HG02938 (cell line): ENCODE measurements around the gene FGF14.

ENCODE experiments used
- ATAC-seq: cut with Tn5 transposase; IDR thresholded peaks from one replicate; pipeline ENCODE4 v1.9.1; 2021; ENCODE audit warnings: mild to moderate bottlenecking, moderate library complexity; ENCODE audit not compliant: unreplicated experiment

Gene FGF14

GRCh38 chr13:102311901-102312300, 89.9 kb downstream of the FGF14 start:
- peak; percentile 90 for ATAC-seq

GRCh38 chr13:102311419-102311796, 90.4 kb downstream of the FGF14 start:
- ATAC-seq, result no peak

- no peak for ATAC-seq
Measured at GRCh38 chr13:102310691-102311418, 91.0 kb downstream of the FGF14 start.

- no peak for ATAC-seq
Measured at GRCh38 chr13:102309110-102309509, 92.7 kb downstream of the FGF14 start.

GRCh38 chr13:102302534-102302933, 99.3 kb downstream of the FGF14 start:
- no peak for ATAC-seq

- no peak for ATAC-seq
Measured at GRCh38 chr13:102300379-102300778, 101.5 kb downstream of the FGF14 start.

- no peak for ATAC-seq
Measured at GRCh38 chr13:102299366-102299765, 102.5 kb downstream of the FGF14 start.

GRCh38 chr13:102298051-102298450, 103.8 kb downstream of the FGF14 start:
- no peak for ATAC-seq

GRCh38 chr13:102295316-102296048, 106.4 kb downstream of the FGF14 start:
- no peak for ATAC-seq

GRCh38 chr13:102294407-102295018, 107.3 kb downstream of the FGF14 start:
- no peak for ATAC-seq

GRCh38 chr13:102293723-102294122, 108.1 kb downstream of the FGF14 start:
- no peak for ATAC-seq

GRCh38 chr13:102291587-102292218, 110.1 kb downstream of the FGF14 start:
- ATAC-seq, result no peak

- ATAC-seq, result no peak
Measured at GRCh38 chr13:102289606-102290005, 112.2 kb downstream of the FGF14 start.

- no peak for ATAC-seq
Measured at GRCh38 chr13:102286326-102286725, 115.5 kb downstream of the FGF14 start.

GRCh38 chr13:102280366-102280765, 121.5 kb downstream of the FGF14 start:
- no peak for ATAC-seq

GRCh38 chr13:102277286-102277685, 124.6 kb downstream of the FGF14 start:
- ATAC-seq, result no peak

- ATAC-seq, result no peak
Measured at GRCh38 chr13:102276404-102276803, 125.4 kb downstream of the FGF14 start.

- no peak for ATAC-seq
Measured at GRCh38 chr13:102275969-102276368, 125.9 kb downstream of the FGF14 start.

- ATAC-seq, result no peak
Measured at GRCh38 chr13:102273111-102273510, 128.7 kb downstream of the FGF14 start.

GRCh38 chr13:102267191-102267590, 134.7 kb downstream of the FGF14 start:
- no peak for ATAC-seq

- ATAC-seq, result no peak
Measured at GRCh38 chr13:102261809-102262208, 140.0 kb downstream of the FGF14 start.

GRCh38 chr13:102261316-102261715, 140.5 kb downstream of the FGF14 start:
- ATAC-seq, result no peak
